GM21381 (cell line): Measurements from ENCODE around the gene ARHGEF17.

Experiments used
- ATAC-seq: cut with Tn5 transposase; IDR thresholded peaks from one replicate; pipeline ENCODE4 v1.9.1; 2021; ENCODE audit warnings: mild to moderate bottlenecking, moderate library complexity; ENCODE audit not compliant: unreplicated experiment

ARHGEF17 gene

DNA sequence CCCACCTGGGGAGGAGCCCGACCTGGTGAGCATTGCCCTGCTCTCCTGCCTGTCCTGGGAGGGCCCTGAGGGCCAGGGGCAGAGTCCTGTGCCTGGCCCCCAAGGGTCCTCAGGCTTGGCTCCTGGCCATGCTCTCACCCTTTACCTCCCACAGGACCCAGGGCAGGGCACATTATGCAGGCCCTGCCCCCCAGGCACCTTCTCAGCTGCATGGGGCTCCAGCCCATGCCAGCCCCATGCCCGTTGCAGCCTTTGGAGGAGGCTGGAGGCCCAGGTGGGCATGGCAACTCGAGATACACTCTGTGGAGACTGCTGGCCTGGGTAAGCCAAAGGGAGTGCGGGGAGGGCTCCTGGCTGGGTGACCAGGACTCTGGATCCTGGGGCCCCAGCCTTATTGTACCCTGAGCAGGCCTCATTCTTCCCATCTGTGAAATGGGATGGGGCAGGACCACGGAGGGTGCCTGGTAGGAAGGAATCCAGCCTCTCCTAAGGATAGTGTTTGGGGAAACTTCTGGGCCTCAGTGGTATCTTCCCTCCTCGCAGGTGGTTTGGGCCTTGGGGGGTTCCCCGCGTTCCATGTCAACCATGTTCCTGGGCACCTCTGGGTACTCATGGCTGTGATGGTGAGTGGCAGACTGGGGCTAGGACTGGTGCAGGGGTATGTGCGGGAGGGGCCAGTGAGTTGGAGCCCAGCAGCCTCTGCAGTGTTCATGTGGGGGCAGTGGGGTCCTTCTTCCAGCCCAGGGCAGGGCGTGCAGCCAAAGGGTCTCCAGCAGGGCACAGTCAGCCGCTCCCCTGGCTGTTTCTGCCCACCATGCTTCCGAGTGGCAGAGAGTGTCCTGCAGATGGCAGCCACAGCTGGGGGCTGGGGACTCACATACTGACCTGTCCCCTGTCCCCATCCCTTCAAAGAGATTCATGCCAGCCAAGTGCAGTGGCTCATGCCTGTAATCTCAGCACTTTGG is 82.8 kb downstream of the ARHGEF17 start:
- ATAC-seq = no peak

DNA sequence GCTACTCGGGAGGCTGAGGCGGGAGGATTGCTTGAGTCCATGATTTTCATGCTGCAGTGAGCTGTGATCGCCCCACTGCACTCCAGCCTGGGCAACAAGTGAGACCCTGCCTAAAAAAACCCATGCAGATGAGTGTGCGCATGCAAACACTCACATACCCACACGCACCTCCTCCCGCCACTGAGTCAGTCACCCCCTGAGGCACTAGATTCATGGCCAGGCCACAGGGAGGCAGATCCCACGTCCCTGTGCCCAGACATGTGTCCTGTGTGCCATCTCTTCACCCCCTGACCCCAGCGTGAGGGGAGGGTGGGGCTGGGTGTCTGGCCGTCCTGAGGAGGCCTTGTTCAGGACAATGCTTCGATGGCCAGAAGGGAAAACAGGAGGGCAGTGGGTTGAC is 83.6 kb downstream of the ARHGEF17 start:
- ATAC-seq = no peak

DNA sequence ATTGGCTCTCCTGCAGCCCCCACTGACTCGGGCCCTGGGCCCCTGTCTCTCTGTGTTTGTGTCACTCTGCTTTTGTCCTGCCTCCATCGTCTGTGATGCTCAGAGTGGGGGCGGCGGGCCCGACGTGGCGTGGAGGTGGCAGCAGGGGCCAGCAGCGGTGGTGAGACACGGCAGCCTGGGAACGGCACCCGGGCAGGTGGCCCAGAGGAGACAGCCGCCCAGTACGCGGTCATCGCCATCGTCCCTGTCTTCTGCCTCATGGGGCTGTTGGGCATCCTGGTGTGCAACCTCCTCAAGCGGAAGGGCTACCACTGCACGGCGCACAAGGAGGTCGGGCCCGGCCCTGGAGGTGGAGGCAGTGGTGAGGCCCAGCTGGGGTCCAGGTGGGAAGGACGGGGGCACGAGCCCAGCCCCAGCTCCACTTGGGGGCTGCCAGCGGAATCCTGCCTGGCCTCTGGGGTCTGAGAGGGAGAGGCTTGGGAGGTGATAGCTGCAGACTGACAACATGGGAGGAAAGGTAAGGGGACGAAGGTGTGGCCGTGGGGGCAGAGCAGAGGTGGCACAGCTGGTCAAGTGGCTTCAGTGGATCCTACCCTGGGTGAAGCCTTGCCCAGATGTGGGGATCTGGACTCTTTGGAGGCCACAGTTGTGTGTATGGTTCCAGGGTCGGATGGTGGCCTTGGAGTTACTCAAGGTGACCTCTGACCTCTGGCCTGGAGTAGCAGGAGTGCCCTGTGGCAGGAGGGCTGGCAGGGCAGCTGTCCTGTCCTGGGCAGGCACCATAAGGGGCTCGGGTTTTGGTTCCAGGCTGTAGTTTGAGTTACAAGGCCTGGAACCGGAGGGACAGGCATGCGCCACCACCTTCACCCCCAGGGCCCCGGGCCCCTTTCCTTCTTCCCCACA is 84.3 kb downstream of the ARHGEF17 start:
- ATAC-seq = no peak

DNA sequence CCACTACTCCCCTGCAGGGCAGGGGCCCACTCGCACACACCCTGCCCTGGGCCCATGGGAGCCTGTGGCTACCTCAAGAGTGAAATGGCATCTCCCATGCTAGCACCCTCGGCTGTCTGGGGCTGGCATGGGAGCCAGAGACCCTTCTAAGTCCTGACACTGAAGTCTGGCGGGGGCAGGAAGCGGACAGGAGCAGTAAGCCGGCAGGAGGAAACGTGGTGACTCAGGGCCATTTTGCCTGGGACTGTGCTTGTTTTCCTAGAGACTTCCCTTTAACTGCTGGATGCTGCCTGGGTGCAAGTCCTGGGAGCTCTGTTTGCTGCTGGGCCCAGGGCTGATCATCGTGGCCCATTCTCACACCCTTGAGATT is 84.9 kb downstream of the ARHGEF17 start:
- ATAC-seq = no peak

DNA sequence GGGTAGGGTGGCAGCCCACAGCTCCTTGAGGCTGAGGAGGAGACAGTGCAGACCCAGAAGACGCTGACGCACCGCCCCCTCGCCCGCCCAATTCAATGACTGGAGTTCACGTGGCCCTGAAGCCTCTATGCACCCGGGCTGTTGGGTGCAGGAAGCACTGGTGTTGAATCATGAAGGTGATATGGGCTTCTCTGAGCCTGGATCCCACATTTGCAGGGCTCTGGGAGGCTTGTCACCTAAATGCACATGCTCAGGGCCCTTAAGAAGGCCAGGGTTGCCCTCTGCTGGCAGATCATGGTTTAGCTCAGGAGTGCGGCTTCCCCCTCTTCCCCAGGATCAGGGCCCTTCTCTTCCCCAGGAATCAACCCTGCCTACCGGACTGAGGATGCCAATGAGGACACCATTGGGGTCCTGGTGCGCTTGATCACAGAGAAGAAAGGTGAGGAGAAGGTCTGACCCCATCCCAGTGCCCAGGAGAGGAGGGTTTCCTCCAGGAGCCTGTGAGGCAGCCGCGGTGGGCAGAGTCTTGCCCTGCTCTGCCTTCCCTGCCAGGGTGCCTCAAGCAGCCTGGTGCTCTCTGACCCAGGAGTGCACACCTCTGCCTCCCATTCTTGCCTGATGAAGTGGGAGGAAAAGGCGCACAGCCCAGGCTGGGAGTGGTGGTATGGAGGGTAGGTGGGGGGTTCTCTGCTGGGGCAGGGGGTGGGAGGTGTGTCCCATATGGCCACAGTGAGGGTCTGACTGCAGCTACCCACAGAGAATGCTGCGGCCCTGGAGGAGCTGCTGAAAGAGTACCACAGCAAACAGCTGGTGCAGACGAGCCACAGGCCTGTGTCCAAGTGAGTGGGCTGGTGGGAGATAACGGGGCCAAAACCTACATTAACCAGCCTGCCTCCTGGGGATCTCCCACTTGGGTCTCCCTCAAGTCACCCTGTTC is 85.7 kb downstream of the ARHGEF17 start:
- ATAC-seq = no peak

DNA sequence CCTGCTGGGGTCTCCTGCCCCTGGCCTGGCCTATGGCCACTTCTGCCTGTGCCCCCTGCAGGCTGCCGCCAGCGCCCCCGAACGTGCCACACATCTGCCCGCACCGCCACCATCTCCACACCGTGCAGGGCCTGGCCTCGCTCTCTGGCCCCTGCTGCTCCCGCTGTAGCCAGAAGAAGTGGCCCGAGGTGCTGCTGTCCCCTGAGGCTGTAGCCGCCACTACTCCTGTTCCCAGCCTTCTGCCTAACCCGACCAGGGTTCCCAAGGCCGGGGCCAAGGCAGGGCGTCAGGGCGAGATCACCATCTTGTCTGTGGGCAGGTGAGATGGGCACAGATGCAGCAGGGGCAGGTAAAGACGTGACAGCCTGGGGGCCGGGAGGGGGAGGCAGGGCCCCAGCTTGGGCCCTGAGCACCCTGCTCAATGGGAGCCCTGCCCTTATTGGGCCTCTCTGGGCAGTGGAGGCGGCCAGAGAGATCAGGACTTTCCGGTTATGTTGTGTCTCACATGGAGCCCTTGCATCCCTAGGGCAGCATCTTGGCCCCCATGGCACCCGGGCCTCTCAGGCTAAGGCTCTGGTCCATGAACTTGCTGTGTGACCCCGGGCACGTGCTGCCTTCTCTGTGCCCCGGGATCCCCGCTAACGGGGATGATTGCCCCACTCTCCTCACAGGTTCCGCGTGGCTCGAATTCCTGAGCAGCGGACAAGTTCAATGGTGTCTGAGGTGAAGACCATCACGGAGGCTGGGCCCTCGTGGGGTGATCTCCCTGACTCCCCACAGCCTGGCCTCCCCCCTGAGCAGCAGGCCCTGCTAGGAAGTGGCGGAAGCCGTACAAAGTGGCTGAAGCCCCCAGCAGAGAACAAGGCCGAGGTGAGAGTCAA is 86.6 kb downstream of the ARHGEF17 start:
- no peak for ATAC-seq

DNA sequence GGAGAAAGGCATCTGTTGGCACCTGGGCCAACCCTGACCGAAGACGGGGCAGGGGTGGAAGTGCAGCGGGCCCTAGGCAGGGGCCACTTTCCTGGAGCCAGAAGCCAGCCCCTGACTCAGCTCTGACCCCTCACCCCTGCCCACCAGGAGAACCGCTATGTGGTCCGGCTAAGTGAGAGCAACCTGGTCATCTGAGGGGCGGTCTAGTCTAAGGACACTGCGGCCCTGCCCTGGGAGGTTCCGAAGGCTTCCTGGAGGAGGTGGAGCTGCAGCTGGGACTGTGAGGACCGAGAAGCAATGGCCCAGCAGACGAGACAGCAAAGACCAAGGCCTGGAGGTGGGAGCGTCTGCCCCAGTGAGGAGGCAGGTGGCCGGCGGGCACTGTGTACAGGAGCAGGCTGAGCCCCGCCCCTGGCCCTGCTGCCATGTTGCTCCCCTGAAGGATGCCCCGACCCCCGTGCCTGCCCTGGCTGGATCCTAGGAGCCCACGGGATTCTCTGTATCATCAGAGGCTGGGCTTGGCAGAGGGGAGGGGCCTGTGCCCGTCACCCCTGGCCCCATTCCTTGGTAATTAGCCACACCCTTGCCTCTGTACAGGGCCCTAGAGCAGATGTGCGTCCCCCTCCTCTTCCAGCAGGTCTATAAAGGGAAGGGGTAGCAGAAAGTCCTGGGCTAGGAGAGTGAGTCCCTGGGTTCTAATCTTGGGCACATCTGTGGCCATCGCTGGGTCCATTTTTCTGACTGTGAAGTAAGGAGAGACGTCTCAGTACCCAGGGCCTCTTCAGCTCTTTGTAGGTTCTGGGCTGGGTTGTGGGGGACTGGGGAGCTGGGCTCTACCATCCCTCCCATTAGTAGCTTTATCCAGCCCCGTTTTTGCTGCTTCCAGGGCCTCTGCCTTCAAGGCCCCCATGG is 87.5 kb downstream of the ARHGEF17 start:
- ATAC-seq = no peak

DNA sequence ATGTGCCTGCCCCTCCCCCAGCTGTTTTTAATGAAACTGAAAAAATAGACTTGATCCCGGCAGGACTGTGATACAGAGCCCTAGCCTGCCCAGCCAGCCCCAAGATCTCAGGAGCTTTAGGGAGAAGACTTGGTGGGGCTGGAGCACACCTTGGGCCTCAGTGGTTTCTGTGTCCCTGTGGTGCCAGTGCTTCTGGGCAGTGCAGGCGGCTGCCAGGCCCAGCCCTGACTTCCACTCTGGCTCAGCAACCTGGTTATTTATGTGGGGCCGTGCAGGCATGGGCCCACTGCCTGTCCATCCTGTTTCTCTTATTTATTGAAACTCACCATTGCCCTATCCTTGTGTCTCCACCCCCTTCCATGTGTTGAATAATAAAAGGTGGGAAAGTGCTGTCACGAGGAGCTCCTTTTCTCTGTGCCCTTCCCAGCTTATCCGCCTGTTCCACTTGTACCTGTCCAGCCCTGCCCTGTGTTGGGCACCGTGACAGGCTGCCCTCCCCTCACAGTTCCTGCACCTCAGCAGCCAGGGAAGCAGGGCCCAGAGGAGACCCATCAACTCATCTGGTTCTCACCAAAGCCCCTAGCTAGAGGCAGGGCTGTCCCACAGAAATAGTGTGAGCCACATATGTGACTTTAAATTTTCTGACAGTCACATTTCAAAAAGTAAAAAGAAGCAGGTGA is 88.3 kb downstream of the ARHGEF17 start:
- no peak for ATAC-seq

DNA sequence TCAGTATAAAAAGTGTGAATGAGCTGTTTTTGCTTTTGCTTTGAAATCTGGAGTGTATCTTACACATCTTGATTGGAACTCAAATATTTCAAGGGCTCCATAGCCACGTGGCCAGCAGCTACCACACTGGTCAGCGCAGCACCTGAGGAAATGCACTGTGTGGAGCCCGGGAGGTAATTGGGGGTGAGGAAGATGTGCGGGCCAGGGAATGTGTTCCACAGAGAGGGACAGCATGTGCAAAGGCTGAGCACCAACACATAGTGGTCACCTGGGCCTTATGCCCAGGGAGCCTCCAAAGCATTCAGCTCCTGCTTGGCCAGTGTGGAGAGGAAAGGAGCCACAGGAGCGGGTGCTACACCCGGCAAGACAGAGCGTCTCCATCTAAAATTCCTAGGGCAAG is 88.9 kb downstream of the ARHGEF17 start:
- no peak for ATAC-seq

DNA sequence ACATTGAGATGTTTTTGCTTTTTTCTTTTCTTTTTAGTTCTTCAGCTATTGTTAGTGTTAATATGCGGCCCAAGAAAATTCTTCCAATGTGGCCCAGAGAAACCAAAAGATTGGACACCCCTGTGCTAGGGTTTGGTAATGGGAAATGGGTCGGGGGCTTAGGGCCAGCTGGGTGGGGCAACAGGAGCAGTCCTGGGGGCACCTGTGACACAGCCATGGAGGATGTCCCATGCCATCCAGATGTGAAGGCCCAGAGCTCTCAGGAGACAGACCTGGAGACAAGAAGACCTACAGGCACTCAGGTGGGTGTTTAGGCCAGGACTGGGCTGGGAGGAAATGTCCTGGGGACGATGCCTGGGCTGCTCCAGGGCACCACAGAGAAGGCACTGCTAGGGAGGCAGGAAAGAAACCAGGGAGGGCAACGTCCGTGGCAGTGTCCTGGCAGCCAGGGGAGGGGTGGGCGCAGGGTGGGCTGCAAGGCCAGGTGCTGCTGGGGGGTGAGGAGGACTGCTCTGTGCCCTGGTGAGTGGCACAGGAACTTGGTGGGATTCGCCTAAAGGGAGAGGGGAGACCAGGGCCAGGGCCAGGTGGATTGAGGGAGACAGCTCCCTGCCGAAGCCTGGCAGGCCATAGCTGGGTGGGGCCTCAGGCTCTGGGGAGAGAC is 89.5 kb downstream of the ARHGEF17 start:
- no peak for ATAC-seq

DNA sequence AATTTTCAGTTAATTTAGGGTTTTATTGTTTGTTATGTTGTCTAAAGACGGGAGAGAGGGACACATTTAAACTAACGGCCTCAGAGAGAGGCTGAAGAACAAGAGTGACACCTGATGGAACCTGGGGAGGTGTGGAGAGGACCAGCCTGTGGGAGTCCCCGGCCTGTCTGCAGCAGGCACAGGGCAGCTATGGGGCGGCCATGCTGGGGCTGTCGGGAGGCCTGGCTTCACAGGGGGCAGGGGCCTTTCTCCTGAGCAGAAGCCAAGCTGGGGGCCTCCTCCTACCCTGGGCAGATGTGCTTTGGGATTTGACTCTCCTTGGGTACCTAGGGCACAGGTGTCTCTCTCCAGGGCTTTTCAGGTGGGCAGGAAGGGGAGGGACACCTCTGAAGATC is 90.1 kb downstream of the ARHGEF17 start:
- ATAC-seq = no peak

DNA sequence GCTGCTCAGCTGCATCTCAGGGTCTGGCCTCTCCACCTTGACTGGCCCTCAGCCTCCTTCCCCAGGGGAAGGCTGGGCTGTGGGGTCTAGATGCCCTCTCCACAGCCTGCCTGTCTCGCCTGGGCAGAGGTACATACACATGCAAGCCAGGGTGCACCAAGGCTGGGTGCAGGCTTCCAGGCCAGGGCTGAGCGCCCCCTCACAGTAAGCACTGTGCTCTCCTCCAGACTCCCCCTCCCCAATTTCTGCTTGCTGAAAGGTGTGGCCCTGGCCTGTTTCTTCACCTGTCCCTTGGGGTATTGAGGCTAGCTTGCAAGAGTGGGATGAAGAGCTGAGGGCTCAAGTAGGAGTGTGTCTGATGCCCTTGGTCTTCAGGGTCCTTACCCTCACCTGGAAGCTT is 90.6 kb downstream of the ARHGEF17 start:
- ATAC-seq = no peak

DNA sequence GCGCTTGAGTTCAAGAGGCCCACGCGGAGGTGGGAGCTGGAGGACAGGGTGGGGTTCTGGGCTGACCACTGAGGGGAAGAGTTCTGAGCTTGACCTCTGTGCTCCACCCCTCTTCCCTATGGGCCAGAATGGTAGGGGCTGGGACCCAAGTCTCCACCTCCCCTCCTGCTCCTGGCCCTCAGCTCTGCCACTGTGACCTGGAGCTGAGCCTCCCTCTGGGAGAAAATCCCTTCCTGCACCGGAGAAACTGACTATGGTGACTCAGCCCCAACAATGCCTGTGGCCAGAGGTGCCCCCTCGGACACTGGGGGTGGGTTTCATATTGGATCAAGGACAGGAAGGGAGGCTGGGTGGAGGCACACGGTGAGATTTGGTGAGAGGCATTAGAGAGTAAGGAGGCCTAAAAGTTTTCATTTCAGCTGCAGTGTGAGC is 91.1 kb downstream of the ARHGEF17 start:
- no peak for ATAC-seq

DNA sequence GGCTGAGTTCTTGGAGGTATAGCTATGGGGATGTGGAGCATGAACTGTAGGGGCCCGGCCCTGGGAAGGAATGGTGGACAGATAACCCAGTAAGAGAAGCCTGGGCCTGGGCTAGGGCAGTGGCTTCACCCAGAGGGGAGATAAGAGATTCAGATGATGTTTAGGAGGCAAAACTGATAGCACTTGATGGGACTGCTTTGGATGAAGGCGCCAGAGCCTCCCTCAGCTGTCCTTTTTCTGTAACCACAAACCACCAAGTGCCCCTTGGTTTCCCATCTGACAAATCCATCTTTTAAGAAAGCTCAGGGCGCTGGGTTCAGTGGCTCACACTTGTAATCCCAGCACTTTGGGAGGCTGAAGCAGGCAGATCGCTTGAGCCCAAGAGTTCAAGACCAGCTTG is 91.6 kb downstream of the ARHGEF17 start:
- ATAC-seq = no peak

DNA sequence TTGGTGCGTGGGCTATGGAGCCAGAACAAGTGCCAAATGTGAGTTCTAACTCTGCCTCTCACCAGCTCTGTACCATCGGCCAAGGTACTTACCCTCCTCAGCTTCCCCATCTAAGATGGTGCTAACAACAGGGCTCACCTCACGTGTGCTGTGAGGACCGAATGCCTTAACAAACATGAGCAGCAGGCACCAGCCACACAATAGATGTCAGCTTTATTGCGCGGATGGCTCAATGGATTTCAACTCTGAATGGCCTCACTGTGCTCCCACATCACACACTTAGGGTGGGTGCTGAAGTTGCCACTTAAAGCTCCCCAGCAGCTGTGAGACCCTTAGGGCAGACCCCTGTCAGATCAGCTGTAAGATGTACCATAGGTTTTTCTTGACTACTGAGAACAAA is 92.2 kb downstream of the ARHGEF17 start:
- ATAC-seq = no peak

DNA sequence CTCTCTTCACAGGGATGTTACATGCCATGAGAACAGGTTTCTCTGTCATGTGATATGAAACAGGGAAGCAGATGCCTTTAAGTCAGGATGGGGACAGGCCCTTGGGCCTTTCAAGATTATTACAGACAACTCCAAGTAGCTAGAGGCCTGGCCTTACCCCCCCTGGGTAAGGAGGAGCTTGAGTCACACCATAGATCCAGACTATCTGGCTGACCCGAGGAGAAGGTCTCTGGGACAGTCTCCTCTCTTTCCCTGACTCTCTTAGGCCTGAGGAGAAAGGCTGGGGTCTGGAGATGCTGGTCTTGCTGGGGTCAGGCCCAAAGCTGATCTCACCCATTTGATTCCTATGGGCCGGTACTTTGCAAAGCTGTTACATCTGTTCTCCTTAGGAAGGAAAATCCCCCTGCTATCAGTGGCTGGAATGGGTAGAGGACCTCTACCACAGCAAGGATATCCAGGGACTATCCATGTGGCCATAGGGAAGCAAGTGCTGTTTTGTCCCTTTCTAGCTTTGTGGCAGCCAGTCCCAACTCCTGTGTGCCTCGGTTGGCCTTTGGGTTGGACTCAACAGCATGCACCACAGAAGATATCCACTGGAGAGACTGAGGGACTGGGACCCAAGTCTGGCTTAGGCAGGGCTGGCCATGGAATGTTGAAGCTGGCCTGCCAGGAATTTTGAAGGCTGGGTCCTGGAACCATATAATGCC is 93.3 kb downstream of the ARHGEF17 start:
- no peak for ATAC-seq
